AG08395 (cell line): ENCODE results near the gene CERS6.
"Not testable (repeated sequence)": the region's sequence is repeated elsewhere in the genome, so short reads cannot be mapped to it uniquely, and the experiment has no call there.

Experiments
- DNase-seq: peaks from one replicate; pipeline ENCODE4 v3.0.0; 2012; ENCODE audit warnings: mixed read lengths, low spot score

Gene CERS6

GRCh38 chr2:168468354-168468753 is 12.3 kb downstream of the CERS6 start:
- DNase-seq: no peak

GRCh38 chr2:168469281-168469988 is 13.4 kb downstream of the CERS6 start:
- DNase-seq: no peak

DNA sequence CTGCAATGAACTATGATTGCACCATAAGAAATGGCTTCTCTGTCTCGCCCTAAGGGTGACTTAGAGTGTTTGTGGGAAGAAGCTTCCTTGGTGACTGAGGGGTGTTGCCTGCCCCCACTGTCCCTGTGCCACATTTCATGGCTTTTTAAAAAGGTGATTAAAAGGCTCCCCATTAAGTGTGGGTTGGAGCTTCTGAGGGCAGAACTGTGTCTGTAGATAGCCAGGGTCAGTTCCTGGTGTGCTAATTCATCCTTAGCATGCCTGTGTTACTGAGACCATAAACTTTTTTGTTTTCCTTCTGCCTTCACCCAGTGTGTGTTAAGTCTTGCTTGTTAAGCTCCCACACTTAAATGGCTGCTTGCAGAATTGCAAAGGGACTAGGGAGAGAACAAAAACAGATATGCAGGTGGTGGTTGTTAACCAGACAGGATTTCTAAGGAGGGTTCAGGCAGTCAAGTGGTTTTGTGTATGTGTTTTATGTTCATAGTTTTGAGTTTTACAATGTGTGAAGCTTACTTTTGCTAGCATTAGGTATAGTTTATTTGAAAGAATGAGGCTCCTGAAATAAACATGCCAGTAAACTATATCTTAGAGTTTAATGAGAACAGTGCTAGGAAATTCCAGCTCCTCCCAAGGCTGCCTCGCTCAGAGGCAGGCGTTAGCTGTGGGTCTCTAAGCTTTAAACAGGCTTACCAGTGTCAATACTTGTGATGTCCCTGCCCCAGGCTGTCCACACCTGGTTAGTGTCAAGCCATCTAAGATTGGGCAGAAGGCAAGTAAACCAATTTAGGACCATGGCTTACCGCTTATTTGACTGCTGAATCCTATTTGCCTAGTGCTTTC is 14.5 kb downstream of the CERS6 start:
- DNase-seq: no peak

DNA sequence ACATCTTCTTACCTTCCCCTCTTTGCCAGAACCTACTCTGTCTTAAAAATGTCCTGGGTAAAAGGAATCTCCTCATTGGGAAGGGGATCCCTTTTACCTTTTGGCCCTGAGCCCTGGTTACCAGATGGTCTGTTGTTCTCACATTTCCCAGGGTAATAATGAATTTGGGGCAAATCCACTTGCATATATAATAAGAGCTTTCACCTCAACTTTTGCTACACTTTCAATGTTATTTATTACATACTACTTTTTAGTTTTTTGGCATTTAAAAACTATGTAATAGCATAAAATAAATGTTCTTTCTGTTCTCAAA is 15.0 kb downstream of the CERS6 start:
- DNase-seq: no peak

DNA sequence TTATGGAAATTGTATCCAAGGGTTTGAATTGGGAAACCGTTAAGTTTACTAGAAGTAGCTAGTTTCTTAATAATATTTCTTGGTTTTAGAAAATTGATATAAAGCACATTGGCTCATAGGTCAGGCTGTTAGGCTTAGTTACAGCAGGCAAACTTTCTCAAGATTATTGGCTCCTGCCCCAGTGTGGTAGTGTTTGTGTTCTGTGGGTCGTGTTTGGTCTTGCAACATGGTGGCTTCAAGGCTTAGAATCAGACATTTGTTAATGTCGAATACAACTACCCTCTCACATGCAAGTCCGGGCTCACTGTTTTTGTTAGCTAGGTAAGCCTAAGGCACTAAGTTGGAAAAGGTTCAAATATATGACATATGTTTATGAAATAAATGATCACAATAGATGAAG is 19.6 kb downstream of the CERS6 start:
- DNase-seq: no peak

- no peak for DNase-seq
Measured at GRCh38 chr2:168478206-168478605, 22.1 kb downstream of the CERS6 start.

DNA sequence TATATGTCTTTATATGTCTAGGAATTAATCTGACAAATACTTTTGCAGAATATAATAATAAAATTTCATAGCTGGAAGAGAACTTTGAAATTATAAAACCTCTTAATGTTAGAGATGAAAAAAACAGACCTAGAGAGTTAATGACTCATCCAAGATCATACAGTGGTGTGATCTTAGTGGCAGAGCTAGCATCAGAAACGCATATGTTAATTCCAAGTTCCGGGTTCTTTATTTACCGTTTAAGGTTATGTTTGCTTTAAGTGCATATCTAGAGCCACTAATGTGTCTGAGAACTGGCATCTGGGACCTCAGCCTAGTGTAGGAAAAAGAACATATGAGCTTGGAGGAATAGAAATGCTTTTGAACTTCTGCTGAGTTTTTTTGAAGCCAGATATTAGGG is 24.3 kb downstream of the CERS6 start:
- no peak for DNase-seq

- no peak for DNase-seq
Measured at GRCh38 chr2:168480825-168481585, 24.9 kb downstream of the CERS6 start.

GRCh38 chr2:168482269-168482668 is 26.2 kb downstream of the CERS6 start:
- no peak for DNase-seq

- DNase-seq: no peak
Measured at GRCh38 chr2:168482952-168483831, 27.1 kb downstream of the CERS6 start.

GRCh38 chr2:168486477-168486876 is 30.4 kb downstream of the CERS6 start:
- DNase-seq: no peak

DNA sequence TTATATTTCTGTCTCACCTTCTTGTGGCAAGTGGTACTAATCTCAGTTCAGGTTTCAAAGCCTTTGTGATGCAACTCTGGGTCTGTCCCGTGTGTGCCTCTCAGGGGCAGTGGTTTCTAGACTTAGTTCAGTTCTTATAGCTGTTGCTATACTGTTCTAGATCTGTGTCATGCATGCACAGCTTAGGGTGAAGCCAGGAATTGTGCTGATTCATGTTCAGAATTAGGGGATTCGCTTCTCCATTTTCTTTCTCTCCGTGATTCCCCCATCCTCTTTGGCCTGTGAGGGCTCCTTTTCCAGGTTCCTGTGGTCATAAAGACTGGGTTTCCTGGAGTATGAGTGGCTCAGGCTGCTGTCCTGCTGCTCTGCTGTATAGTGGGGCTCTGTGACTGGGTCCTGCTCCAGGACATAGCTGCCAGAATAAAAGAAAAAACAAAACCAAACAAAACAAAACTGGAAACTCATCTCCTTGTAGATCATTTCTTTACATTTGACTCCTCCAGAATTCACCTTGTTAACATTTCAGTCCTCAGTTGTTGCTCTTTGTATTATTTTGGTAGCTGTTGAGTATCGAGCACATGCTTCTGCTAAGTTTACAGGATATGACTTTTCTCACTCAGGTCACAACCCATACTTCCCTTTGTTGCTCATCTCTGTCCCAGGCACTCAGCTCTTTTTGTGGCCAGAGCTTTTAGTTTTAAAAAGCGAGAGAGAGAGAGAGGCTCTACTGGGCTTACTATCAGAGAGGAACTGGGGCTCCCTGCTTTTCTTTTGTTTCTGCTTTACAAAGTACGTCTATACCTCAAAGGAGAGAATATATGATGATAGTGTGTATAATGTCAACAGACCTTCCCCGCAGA is 34.2 kb downstream of the CERS6 start:
- peak; percentile 27 for DNase-seq

DNA sequence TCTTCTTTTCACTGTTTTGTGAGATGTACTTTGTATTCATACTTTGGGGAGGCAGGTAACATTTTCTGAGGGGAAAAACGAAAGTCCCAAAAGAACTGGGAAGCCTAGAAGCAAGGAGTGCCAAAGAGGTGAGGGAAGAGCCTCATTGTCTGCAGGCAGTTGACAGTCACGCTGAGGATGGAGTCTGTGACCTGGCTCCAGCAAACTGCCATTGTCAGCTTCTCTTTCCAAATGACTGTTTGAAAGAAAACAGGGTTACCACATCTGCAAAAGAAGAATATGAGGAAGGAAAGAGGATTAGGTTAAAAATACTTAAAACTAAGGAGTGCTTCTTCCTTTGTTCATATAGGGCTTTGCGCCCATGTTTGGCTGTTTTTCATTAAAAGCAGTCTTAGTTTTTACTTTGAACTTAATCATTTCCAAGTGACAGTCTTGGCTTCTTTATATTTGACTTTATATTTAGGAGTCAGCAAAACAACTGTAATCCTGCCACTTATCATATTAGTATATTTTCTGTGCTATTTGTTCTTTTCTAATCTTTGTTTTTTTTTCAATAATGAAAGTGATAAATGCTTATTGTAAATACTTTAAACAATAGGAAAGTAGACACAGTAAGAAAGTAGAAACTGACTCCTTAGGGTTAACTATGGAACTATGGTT is 35.0 kb downstream of the CERS6 start:
- peak; percentile 13 for DNase-seq

DNA sequence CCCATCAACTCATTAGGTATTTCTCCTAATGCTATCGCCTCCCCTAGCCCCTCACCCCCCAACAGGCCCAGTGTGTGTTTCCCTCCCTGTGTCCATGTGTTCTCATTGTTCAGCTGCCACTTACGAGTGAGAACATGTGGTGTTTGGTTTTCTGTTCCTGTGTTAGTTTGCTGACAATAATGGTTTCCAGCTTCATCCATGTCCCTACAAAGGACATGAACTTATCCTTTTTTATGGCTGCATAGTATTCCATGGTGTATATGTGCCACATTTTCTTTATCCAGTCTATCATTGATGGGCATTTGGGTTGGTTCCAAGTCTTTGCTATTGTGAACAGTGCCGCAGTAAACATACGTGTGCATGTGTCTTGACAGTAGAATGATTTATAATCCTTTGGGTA is 35.7 kb downstream of the CERS6 start:
- not testable (repeated sequence) for DNase-seq

DNA sequence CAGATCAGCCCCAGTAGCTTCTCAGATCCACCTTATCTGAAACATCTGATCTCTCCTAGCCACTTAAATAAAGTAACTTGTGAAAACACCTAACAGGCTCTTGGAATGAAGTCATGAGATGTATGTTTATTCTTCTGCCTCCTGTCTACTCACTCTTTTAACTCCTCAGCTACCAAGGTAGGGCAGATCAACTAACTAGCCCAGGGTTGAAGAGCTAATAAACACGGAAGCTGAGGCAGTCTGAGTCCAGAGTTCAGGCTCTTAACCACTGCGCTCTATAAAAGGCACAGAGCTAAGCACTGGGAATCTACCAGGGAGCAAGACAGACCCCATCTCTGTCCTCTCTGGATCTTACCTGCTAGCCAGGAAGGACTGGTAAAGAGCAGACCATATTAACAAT is 37.1 kb downstream of the CERS6 start:
- DNase-seq: not testable (repeated sequence)

DNA sequence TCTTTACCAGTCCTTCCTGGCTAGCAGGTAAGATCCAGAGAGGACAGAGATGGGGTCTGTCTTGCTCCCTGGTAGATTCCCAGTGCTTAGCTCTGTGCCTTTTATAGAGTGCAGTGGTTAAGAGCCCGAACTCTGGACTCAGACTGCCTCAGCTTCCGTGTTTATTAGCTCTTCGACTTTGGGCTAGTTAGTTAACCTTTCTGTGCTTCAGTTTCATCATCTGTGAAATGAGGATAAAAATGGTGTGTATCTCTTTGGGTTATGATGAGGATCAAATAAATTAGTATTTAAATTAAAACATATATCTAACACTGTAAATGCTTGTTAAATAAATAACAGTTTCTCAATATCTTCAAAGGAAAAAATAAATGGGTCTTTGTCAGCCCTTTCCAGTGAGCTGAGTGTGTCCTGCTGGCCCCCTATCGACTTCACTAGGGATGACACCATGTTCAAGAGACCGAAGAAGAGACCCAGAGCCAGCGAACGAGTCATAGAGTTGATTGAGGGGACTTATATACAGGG is 38.2 kb downstream of the CERS6 start:
- no peak for DNase-seq

DNA sequence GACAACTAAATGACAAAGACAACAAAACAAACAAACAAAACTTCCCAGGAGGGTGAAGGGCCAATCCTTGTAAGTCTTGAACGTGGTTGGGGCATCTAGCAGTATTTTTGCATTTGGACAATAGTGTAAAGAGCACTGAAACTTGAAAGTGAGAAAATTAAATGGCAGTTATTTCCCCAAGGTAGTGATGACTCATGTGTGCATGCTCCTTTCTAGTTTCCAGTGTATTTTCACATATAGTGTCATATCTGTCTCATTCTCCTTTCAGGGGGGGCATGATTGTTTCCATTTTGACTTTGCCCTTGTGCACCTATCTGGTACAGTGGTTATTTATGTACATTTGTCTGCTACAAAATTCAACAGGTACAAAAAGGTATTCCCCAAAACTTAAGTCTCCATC is 39.5 kb downstream of the CERS6 start:
- no peak for DNase-seq

GRCh38 chr2:168496906-168497305 is 40.8 kb downstream of the CERS6 start:
- DNase-seq: no peak

DNA sequence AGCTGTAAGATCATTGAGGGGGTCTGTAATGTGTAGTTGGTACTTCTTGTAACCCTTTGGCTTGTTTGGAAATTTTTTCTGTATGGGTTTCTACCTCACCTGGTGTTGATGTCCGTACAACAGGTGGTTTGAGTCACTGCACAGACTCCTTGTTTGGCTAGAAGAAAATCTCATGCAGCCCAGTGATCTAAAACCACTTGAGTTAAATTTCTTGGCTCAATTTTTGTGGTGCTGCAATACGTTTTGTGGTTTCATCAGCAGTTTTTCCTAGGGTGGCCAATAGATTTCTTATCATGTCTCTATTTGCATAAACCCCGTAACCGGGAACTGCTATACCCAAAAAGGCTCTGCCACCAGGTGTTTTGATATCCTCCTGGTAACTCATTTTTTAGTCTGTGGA is 43.4 kb downstream of the CERS6 start:
- DNase-seq: no peak

- DNase-seq: no peak
Measured at GRCh38 chr2:168500516-168500915, 44.4 kb downstream of the CERS6 start.
